Activated CD4-positive, alpha-beta T cell treated with anti-CD3 and anti-CD28 coated beads, Interleukin-2, amount 50 U/mL, for 1 hour (primary cell): ENCODE measurements around the gene TMEM30B.
A peak's percentile ranks its signal among the peaks of the same experiment; 100 is the strongest.

Source experiments
- DNase-seq: peaks from one replicate; pipeline ENCODE4 v3.0.0-alpha.2; 2020

The TMEM30B gene

GRCh38 chr14:61297581-61297980, 16.4 kb upstream of the TMEM30B start:
- DNase-seq, result no peak

GRCh38 chr14:61296719-61297502, 15.8 kb upstream of the TMEM30B start:
- no peak for DNase-seq

GRCh38 chr14:61296151-61296550, 15.0 kb upstream of the TMEM30B start:
- no peak for DNase-seq

GRCh38 chr14:61290701-61291100, 9.6 kb upstream of the TMEM30B start:
- DNase-seq, result no peak

GRCh38 chr14:61288720-61289119, 7.6 kb upstream of the TMEM30B start:
- DNase-seq, result no peak

GRCh38 chr14:61288228-61288627, 7.1 kb upstream of the TMEM30B start:
- DNase-seq, result no peak

- no peak for DNase-seq
Observed at GRCh38 chr14:61287196-61287595, 6.1 kb upstream of the TMEM30B start.

- DNase-seq, result no peak
Observed at GRCh38 chr14:61285364-61285763, 4.2 kb upstream of the TMEM30B start.

- no peak for DNase-seq
Observed at GRCh38 chr14:61284001-61284400, 2.9 kb upstream of the TMEM30B start.

GRCh38 chr14:61282746-61283145, 1.6 kb upstream of the TMEM30B start:
- DNase-seq, result no peak

- DNase-seq, result no peak
Observed at GRCh38 chr14:61281948-61282275, 774 bp upstream of the TMEM30B start.

GRCh38 chr14:61280526-61281185, 482 bp downstream of the TMEM30B start:
- peak; percentile 83 for DNase-seq

GRCh38 chr14:61280092-61280525, 1.0 kb downstream of the TMEM30B start:
- peak; percentile 41 for DNase-seq

- DNase-seq, result no peak
Observed at GRCh38 chr14:61279082-61279481, 2.1 kb downstream of the TMEM30B start.

GRCh38 chr14:61277784-61278183, 3.4 kb downstream of the TMEM30B start:
- no peak for DNase-seq

- DNase-seq, result no peak
Observed at GRCh38 chr14:61277232-61277631, 3.9 kb downstream of the TMEM30B start.

GRCh38 chr14:61271552-61271951, 9.6 kb downstream of the TMEM30B start:
- DNase-seq, result no peak

- DNase-seq, result no peak
Observed at GRCh38 chr14:61270714-61271113, 10.4 kb downstream of the TMEM30B start.

- peak; percentile 73 for DNase-seq
Observed at GRCh38 chr14:61269321-61270083, 11.6 kb downstream of the TMEM30B start.

- DNase-seq, result no peak
Observed at GRCh38 chr14:61268812-61269211, 12.3 kb downstream of the TMEM30B start.

- no peak for DNase-seq
Observed at GRCh38 chr14:61266891-61267740, 14.0 kb downstream of the TMEM30B start.

- no peak for DNase-seq
Observed at GRCh38 chr14:61266436-61266835, 14.7 kb downstream of the TMEM30B start.

GRCh38 chr14:61264651-61265050, 16.5 kb downstream of the TMEM30B start:
- DNase-seq, result no peak
